Stimulated activated CD8-positive, alpha-beta memory T cell treated with anti-CD3 and anti-CD28 coated beads, Interleukin-4, amount 100 ng/mL, for 1 hour (primary cell): ENCODE results near the gene CNGB1.
"Not testable (repeated sequence)": the region's sequence is repeated elsewhere in the genome, so short reads cannot be mapped to it uniquely, and the experiment has no call there.

Source experiments
- DNase-seq, 2 donors: peaks; one replicate each; pipeline ENCODE4 v3.0.0-alpha.2; 2020; ENCODE audit warnings: low read depth in 2 of 2, low spot score in 1 of 2

The CNGB1 gene

DNA sequence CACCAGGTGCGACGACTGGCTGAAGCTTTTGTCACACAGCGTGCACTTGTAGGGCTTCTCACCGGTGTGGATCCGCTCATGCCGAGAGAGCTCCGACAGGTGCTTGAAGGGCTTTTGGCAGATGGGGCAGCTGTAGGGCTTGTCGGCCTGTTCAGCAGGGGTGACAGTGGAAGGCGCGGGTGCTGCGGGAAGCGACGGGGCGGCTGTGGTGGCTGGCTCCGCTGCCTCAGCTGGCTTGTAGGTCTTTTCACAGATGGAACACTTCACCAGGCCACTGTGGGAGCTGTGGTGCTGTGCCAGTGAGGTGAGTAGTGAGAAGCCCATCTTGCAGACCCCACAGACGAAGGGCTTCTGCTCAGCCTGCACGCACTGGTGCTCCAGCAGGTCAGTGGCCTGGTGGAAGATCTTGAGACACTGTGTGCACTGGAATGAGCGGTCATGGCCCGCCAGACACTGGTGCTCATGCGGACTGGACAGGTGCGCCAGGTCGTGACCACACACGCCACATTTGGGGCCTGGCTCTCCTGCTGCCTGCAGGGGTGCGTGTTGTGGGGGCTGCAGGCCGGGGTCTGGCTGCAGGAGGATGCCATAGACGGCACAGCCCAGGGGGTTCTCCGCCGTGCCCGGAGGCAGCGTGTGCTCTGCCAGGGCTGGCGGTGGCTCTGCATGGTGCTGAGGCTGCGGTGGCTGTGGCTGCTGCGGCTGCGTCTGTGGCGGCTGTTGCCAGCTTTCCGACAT lies 26.8 kb upstream of the CNGB1 start:
- no peak for DNase-seq

DNA sequence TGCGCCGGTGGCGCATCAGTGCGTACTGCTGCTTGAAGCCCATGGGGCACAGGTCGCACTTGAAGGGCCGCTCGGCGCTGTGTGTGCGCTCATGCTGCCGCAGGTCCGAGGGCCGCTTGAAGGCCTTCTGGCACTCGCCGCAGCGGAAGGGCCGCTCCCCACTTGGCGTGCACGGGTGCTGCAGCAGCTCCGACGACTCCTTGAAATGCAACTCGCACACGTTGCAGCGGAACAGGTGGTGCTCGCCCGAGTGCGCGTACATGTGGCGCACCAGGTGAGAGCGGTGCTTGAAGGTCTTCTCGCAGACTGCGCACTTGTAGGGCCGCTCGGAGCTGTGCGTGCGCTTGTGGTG lies 26.2 kb upstream of the CNGB1 start:
- no peak for DNase-seq

DNA sequence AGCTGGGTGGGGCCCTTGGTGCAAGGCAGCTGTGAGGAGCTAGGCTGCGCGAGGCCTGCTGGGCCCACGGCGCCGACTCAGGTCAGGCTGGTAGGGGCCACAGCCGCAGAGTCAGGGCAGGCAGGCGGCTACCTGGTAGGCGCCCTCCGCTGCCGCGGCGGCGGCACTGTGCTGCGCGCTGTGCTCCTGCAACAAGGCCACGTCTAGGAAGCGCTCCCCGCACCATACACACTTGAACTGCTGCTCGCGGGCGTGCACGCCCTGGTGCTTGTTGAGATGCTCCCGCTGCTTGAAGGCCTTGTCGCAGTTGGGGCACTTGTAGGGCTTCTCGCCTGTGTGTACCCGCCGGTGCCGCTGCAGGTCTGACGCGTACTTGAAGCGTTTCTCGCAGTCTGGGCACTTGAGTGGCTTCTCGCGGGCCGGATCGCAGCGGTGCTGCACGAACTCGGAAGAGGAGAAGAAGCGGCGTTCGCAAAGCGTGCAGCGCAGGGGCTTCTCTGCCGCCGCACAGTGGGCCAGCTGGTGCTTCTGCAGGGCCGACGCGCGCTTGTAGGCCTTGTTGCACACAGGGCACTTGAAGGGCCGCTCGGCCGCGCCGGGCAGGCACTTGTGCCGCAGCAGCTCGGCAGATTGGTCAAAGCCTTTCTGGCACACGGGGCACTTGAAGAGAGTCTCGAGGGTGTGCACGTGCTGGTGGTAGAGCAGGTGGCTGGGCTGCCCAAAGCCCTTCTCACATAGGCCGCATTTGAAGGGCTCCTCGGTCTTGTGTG lies 25.7 kb upstream of the CNGB1 start:
- DNase-seq: no peak

GRCh38 chr16:57995721-57996405 lies 24.9 kb upstream of the CNGB1 start:
- no peak for DNase-seq

DNA sequence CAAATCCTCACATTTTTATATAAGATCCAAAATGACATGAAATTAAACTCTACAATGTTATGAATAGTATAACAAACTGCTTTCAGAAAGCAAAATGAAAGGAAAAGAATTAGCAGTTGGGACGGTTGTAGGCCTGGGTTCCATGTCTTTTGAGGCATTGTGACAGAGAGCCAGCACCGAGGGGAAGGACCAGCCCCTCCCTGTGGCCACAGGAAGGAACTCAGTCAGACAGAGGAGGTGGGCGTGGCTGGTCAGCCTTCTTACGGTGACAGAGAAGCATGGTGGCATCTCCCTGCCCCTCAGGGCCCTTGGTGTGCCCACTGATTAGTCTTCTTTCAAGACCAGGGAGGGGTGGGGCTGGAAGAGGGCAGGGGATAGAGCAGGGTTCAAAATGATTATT lies 23.9 kb upstream of the CNGB1 start:
- DNase-seq: no peak

GRCh38 chr16:57994361-57994760 lies 23.4 kb upstream of the CNGB1 start:
- DNase-seq: no peak

- no peak for DNase-seq
These were observed 23.0 kb upstream of the CNGB1 start for GRCh38 chr16:57993897-57994296.

- DNase-seq: no peak
These were observed 22.5 kb upstream of the CNGB1 start for GRCh38 chr16:57993438-57993837.

GRCh38 chr16:57992084-57992483 lies 21.2 kb upstream of the CNGB1 start:
- DNase-seq: no peak

DNA sequence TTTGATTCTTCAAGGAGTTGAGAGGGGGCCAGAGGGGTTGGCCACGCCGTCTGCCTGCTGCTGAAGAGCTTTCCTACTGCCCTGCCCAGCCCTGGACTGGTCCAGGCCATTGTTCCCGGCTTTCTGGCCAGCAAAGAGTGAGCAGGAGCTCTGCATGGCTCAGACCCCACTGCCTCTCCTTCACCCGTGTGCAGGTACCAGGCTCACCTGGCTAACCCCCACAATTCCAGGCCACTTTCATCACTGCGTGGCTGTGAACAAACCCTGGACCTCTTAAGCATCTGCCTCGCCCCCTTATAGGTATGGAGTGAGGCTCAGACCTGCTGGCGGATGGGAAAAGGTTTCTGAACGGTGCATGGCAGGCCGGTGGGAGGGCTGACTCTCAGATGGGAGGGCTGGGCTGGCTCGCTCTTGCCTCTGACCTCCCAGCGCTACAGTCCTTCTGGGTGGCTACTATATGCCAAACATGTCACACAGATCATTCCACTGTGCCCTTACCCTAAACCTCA lies 20.7 kb upstream of the CNGB1 start:
- no peak for DNase-seq

- no peak for DNase-seq
These were observed 18.0 kb upstream of the CNGB1 start for GRCh38 chr16:57988929-57989328.

DNA sequence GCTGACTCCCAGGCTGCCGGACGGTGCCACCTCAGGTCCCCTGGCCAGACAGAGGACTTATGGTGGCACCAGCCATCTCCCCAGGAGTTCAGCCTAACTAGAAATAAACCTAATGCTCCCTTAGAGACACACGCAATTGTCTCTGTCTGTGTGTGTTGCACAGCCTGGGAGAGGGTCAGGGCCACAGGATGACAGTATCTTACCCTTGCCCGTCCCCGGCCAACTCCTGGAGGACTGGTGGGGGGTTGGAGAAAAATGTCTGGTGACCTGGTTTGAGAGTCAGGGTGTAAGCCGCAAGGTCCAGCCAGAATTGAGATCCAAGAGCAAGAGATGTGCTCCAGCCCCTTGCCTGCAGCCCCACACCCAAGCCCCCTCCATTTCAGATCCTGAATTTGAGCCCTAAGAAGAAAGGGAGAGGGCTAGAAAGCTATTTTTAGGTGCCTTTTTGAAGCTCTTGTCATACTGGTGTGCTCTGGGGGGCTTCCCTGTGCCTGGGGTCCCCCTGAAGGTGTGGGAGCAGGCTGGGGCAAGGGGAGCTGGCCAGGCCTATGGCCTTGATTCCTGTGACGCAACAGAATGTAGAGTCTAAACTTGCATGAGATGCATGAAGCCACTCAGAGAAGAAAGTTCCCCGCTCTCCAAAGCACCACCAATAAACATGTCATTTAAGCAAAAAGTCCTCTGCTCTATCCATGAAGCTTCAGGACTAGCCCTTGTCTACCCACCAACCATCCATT lies 16.7 kb upstream of the CNGB1 start:
- DNase-seq: no peak

DNA sequence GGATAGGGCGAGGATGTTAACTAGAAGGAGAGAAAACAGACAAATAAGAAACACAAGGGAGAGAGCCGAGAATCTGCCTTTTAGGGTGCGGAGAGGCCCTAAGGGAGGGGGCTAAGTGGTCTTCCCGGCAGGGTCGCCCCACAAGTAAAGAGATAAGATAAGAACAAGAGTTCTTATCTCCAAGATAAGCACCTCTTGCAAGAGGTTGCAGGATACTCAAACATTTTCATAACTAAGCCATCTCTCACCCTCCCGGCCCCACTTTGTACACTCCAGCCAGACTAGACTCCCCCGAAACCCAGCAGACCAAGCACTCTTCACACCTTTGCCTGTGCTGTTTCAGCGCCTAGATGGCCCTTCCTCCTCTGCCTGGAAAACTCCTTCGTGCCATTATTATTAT lies 15.3 kb upstream of the CNGB1 start:
- no peak for DNase-seq

- no peak for DNase-seq
These were observed 14.6 kb upstream of the CNGB1 start for GRCh38 chr16:57985204-57986181.

- peak; percentile 74 to 81 for DNase-seq
These were observed 13.7 kb upstream of the CNGB1 start for GRCh38 chr16:57984443-57985203.

- no peak for DNase-seq
These were observed 11.5 kb upstream of the CNGB1 start for GRCh38 chr16:57982385-57982784.

DNA sequence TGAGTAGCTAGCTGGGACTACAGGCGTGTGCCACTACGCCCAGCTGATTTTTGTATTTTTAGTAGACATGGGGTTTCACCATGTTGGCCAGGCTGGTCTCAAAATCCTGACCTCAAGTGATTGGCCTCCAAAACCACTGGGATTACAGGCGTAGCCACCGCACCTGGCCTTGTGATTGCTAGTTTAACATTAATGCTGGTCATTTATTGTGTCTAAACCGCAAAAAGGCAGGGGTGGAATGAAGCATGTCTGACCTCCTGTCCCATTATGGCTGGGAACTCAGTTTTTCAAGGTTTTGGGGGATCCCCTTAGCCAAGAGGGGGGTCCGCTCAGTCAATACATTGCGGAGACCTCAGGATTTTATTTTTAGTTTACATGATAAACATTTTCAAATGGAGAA lies 10.7 kb upstream of the CNGB1 start:
- DNase-seq: no peak

GRCh38 chr16:57979006-57979585 lies 8.2 kb upstream of the CNGB1 start:
- DNase-seq: no peak

- not testable (repeated sequence) for DNase-seq
These were observed 7.1 kb upstream of the CNGB1 start for GRCh38 chr16:57978070-57978465.
